K562 (cell line): ENCODE measurements around the gene PDE8A.

Experiments used
- FOXA1 ChIP-seq: fragments of 450-650 bp; IDR thresholded peaks from 2 replicates; pipeline ENCODE4 v1.6.1; 2016; ENCODE audit warnings: mild to moderate bottlenecking, borderline replicate concordance
- GTF2A2 ChIP-seq: IDR thresholded peaks from 2 replicates; pipeline ENCODE4 v1.6.1; 2016; ENCODE audit warnings: mild to moderate bottlenecking, missing genetic modification characterization, missing compliant biosample characterization
- GTF2F1 ChIP-seq: IDR thresholded peaks from 2 replicates; pipeline ENCODE4 v1.6.1; 2011; ENCODE audit warnings: low read depth, low read length, improper control_type of control experiment
- RBBP5 ChIP-seq: fragments of 200-600 bp; sonication (generic); IDR thresholded peaks from 2 replicates; pipeline ENCODE4 v1.6.1; 2012; ENCODE audit warnings: borderline replicate concordance, mild to moderate bottlenecking, low read length, control low read depth, inconsistent platforms; ENCODE audit not compliant: insufficient read depth, poor library complexity, severe bottlenecking
- TOE1 ChIP-seq, 2 experiments: fragments of 450-650 bp in 1 of 2; sonication (generic) in 1 of 2; formaldehyde crosslinking in 1 of 2; IDR thresholded peaks; 2 replicates each; pipeline versions ENCODE4 v1.7.1 to v1.8.0; 2016 to 2022; ENCODE audit warnings: borderline replicate concordance in 2 of 2, mild to moderate bottlenecking in 2 of 2, antibody characterized with exemption in 1 of 2, inconsistent platforms in 1 of 2, low read depth in 1 of 2, missing genetic modification reagents in 1 of 2, moderate library complexity in 1 of 2
- TF ChIP-seq, protein P1 (sequence below): sonication (generic); formaldehyde crosslinking; IDR thresholded peaks from 2 replicates; pipeline ENCODE4 v1.8.1; 2023; ENCODE audit warnings: mild to moderate bottlenecking, missing genetic modification reagents

DNA sequence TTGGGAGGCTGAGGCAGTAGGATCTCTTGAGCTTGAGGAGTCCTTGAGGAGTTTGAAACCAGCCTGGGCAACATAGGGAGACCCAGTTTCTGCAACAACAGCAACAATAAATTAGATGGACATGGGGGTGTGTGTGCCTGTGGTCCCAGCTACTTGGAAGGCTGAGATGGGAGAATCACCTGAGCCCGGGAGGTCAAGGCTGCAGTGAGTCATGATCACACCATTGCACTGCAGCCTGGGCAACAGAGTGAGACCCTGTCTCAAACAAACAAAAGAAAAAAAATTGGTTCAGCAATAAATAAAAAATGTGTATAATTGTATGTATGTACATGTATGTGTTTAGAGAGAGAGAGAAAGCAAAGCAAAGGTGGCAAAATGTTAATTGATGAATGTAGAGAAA is 83.1 kb downstream of the PDE8A start:
- TF ChIP-seq GTF2A2 (tag) (no peak), TOE1 (IDR thresholded peaks at IDR 0.05; ENCODE audit: borderline replicate concordance) (no peak), TOE1 (CRISPR knock-in tag; IDR thresholded peaks at IDR 0.05; ENCODE audit: borderline replicate concordance, low read depth) (no peak), GTF2F1 (no peak), FOXA1 (no peak), RBBP5 (no peak)
- TF ChIP-seq, protein P1, sequence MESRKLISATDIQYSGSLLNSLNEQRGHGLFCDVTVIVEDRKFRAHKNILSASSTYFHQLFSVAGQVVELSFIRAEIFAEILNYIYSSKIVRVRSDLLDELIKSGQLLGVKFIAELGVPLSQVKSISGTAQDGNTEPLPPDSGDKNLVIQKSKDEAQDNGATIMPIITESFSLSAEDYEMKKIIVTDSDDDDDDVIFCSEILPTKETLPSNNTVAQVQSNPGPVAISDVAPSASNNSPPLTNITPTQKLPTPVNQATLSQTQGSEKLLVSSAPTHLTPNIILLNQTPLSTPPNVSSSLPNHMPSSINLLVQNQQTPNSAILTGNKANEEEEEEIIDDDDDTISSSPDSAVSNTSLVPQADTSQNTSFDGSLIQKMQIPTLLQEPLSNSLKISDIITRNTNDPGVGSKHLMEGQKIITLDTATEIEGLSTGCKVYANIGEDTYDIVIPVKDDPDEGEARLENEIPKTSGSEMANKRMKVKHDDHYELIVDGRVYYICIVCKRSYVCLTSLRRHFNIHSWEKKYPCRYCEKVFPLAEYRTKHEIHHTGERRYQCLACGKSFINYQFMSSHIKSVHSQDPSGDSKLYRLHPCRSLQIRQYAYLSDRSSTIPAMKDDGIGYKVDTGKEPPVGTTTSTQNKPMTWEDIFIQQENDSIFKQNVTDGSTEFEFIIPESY (CRISPR knock-in tag) = no peak
